Peyer's patch (tissue), 4 donors: Measurements from ENCODE around the gene ZBTB8A. TPM values are rescaled to one million over a fixed set of nuclear protein-coding genes. Genes with fewer than 3 reads are reported as not detected.
A peak's percentile ranks its signal among the peaks of the same experiment; 100 is the strongest.
"Not testable (repeated sequence)": the region's sequence is repeated elsewhere in the genome, so short reads cannot be mapped to it uniquely, and the experiment has no call there.

Source experiments
- DNase-seq, 3 donors: peaks; one replicate each; pipeline ENCODE4 v3.0.0-alpha.2; 2017 to 2019
- H3K27ac ChIP-seq, 4 donors: fragments of 200-600 bp; sonication (generic); one replicate each; pipeline ENCODE4 v1.5.1; 2016 to 2019
- H3K27me3 ChIP-seq, 2 donors: fragments of 200-600 bp; sonication (generic); one replicate each; pipeline ENCODE4 v1.5.1; 2019
- H3K36me3 ChIP-seq, 3 donors: fragments of 200-600 bp; sonication (generic); one replicate each; pipeline ENCODE4 v1.5.1; 2016 to 2019
- H3K4me1 ChIP-seq, 4 donors: fragments of 200-600 bp; sonication (generic); one replicate each; pipeline ENCODE4 v1.5.1; 2016 to 2019
- H3K4me3 ChIP-seq, 4 donors: fragments of 200-600 bp; sonication (generic); 1 replicate in 3 of 4; 2 replicates in 1 of 4; pipeline ENCODE4 v1.5.1; 2016 to 2019; ENCODE audit warnings: mild to moderate bottlenecking in 1 of 4
- H3K9me3 ChIP-seq, 4 donors: fragments of 200-600 bp; sonication (generic); one replicate each; pipeline ENCODE4 v1.5.1; 2016 to 2019; ENCODE audit warnings: mild to moderate bottlenecking in 1 of 4
- POLR2A ChIP-seq, 2 donors: fragments of 450-650 bp; IDR thresholded peaks; one replicate each; pipeline ENCODE4 v1.5.1; 2017; ENCODE audit warnings: antibody characterized with exemption in 2 of 2, mild to moderate bottlenecking in 2 of 2, moderate library complexity in 2 of 2
- total RNA-seq, 4 donors: library from RNA; depleted of rRNA; stranded (reverse); fragments of >200 nt; gene quantifications; one replicate each; pipeline ENCODE4 v1.1.0, GENCODE V29; 2016
- TF ChIP-seq, protein P1 (sequence below), 6 experiments: fragments of 450-650 bp in 4 of 6; fragments of 200-600 bp in 2 of 6; sonication (generic) in 1 of 6; IDR thresholded peaks; one replicate each; pipeline ENCODE4 v1.5.1; 2017 to 2019; ENCODE audit warnings: antibody characterized with exemption in 6 of 6, mild to moderate bottlenecking in 3 of 6, moderate library complexity in 1 of 6

The ZBTB8A gene
- total RNA-seq, 4 donors from 2014 or later, result 2.3 to 5.8 (median 4.7) TPM

DNA sequence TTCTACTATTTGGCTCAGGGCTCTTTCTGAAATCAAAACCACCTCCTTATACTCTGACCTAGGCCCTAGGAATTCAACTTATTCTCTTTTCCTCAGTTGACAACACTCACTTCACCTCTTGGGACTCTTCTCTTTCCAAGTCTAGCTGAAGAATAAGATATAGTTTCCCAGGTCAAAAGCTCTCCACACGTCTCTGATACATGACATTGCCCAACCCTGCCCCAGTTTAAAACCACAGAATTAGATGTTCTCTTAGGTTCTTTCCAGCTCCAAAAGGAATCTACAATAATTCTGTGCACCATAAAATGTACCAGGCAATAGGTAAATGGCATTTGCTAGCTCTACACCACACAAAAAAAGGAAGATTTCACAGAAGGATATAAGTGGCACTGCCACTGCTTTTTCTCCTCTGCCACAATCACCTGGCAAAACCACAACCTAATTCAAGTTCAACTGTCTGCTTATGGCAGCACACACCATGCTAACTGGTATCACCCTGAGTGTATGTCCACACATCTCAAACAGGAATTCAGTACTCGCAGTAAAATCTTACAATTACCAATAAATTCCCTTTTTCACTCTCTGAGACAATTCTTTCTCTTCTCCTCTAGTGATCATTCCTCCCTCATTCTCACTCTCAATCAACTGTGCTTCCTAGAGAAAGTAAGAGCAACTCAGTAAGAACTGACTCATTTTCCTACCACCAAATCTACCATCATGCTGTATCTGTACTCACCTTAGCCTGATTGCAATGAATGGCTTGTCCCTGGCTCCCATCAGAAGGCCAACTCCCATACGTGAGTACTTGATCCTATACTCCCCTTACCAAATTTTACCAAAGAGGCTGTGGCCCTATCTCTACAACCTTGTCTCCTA is 83.8 kb downstream of the ZBTB8A start:
- no peak for DNase-seq
- H3K27me3 ChIP-seq, result no peaks in the 10 kb centered on the region
- H3K27ac ChIP-seq, result no peak overlapping the region
- H3K4me1 ChIP-seq, result no peaks in the 10 kb centered on the region
- H3K4me3 ChIP-seq, result no peak overlapping the region
- no peaks in the 10 kb centered on the region for H3K9me3 ChIP-seq
- TF ChIP-seq POLR2A (IDR thresholded peaks at IDR 0.05), result no peak
- TF ChIP-seq, protein P1, sequence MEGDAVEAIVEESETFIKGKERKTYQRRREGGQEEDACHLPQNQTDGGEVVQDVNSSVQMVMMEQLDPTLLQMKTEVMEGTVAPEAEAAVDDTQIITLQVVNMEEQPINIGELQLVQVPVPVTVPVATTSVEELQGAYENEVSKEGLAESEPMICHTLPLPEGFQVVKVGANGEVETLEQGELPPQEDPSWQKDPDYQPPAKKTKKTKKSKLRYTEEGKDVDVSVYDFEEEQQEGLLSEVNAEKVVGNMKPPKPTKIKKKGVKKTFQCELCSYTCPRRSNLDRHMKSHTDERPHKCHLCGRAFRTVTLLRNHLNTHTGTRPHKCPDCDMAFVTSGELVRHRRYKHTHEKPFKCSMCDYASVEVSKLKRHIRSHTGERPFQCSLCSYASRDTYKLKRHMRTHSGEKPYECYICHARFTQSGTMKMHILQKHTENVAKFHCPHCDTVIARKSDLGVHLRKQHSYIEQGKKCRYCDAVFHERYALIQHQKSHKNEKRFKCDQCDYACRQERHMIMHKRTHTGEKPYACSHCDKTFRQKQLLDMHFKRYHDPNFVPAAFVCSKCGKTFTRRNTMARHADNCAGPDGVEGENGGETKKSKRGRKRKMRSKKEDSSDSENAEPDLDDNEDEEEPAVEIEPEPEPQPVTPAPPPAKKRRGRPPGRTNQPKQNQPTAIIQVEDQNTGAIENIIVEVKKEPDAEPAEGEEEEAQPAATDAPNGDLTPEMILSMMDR (IDR thresholded peaks at IDR 0.05), result no peak
- H3K36me3 ChIP-seq, result peaks cover 0 to 21% (median 0%) of the 10 kb centered on the region in 3 donors

DNA sequence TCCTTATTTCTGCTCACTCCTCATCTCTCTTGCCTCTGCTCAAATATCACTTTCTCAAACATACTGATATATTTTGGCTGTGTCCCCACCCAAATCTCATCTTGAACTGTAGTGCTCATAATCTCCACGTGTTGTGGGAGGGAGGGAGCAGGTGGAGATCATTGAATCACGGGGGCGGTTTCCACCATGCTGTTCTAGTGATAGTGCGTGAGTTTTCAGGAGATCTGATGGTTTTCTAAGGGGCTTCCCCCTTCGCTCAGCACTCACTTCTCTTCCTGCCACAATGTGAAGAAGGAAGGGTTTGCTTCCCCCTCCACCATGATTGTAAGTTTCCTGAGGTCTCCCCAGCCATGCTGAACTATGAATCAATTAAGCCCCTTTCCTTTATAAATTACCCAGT is 84.5 kb downstream of the ZBTB8A start:
- Histone ChIP-seq H3K27me3 (no peaks in the 10 kb centered on the region), H3K36me3 (peaks cover 0 to 27% (median 0%) of the 10 kb centered on the region in 3 donors), H3K4me3 (no peak overlapping the region), H3K9me3 (no peaks in the 10 kb centered on the region), H3K27ac (no peak overlapping the region), H3K4me1 (no peaks in the 10 kb centered on the region)
- no peak for DNase-seq
- TF ChIP-seq, protein P1 (IDR thresholded peaks at IDR 0.05), result no peak
- no peak for TF ChIP-seq POLR2A (IDR thresholded peaks at IDR 0.05)

DNA sequence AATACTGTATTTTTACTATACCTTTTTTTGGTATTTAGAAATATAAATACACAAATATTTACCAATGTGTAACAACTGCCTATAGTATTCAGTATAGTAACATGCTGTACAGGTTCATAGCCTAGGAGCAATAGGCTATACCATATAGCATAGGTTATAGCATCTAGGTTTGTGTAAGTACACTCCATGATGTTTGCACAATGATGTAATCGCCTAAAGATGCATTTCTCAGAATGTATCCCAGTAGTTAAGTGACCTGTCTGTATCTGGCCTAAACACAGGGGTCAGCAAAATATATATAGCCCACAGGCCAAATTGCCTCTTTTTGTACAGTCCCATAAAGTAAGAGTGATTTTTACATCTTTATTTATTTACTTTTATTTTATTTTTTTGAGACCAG is 86.9 kb downstream of the ZBTB8A start:
- H3K4me1 ChIP-seq, result no peaks in the 10 kb centered on the region
- H3K4me3 ChIP-seq, result no peak overlapping the region
- TF ChIP-seq POLR2A (IDR thresholded peaks at IDR 0.05), result no peak
- TF ChIP-seq, protein P1 (IDR thresholded peaks at IDR 0.05), result no peak
- H3K36me3 ChIP-seq, result peaks cover 0 to 35% (median 0%) of the 10 kb centered on the region in 3 donors
- no peak for DNase-seq
- H3K27me3 ChIP-seq, result no peaks in the 10 kb centered on the region
- no peak overlapping the region for H3K27ac ChIP-seq
- no peaks in the 10 kb centered on the region for H3K9me3 ChIP-seq

DNA sequence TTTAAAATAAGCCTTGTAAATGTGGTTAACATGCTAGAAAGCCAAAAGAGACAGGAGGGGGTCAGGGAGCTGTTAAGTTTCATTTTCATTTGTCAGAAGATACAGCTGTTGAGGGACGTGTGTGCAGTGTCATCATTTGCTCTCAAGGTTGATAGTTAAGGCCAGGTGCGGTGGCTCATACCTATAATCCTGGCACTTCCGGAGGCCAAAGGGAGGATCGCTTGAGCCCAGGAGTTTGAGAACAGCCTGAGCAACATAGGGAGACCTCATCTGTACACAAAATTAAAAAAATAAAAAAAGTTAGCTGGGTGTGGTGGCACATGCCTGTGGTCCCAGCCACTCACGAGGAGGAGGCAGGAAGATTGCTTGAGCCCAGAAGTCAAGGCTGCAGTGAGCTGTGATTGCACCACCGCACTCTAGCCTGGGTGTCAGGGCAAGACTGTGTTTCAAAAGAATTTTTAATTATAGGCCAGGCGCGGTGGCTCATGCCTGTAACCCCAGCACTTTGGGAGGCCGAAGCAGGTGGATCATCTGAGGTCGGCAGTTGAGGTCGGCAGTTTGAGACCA is 88.5 kb downstream of the ZBTB8A start:
- DNase-seq, result no peak
- Histone ChIP-seq H3K36me3 (peaks cover 0 to 37% (median 0%) of the 10 kb centered on the region in 3 donors), H3K27ac (peak overlapping the region in 2 of 4 donors; percentile 32 to 39), H3K27me3 (no peaks in the 10 kb centered on the region), H3K4me1 (no peaks in the 10 kb centered on the region), H3K9me3 (no peaks in the 10 kb centered on the region), H3K4me3 (no peak overlapping the region)
- TF ChIP-seq, protein P1 (IDR thresholded peaks at IDR 0.05), result no peak
- no peak for TF ChIP-seq POLR2A (IDR thresholded peaks at IDR 0.05)

DNA sequence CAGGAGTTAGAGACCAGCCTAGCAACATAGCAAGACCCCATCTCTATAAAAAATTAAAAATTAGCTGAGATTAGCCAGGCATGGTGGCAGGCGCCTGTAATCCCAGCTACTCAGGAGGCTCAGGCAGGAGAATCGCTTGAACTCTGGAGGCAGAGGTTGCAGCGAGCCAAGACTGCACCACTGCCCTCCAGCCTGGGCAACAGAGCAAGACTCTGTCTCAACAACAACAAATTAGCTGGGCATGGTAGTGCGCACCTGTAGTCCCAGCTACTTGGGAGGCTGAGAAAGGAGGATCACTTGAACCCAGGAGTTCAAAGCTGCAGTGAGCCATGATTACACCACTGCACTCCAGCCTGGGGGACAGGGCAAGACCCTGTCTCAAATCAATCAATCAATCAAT is 90.9 kb downstream of the ZBTB8A start:
- not testable (repeated sequence) for H3K4me1 ChIP-seq, H3K27me3 ChIP-seq, H3K9me3 ChIP-seq, H3K27ac ChIP-seq, DNase-seq, H3K4me3 ChIP-seq
- H3K36me3 ChIP-seq, result peaks cover 0 to 53% (median 0%) of the 10 kb centered on the region in 3 donors

DNA sequence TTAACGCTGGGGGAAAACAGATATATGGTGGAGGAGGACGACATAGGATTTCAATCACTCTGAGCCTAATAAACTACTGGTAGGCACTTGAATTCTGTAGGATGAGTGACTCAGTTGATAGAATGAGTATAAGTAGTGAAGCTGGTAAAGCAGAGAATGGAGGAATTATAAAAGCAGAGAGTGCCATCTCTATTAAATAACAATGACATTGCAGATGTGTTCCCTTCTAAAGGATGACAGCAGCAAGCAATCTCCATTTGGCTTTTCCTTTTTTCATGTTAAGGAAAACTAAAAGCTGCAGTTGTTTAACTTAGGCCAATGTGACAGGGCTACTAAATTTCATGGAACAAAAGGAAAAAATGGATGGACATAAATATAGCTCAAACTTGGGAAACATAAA is 93.6 kb downstream of the ZBTB8A start:
- no peak overlapping the region for H3K4me3 ChIP-seq
- no peaks in the 10 kb centered on the region for H3K9me3 ChIP-seq
- no peak for DNase-seq
- no peak overlapping the region for H3K27ac ChIP-seq
- no peaks in the 10 kb centered on the region for H3K27me3 ChIP-seq
- peaks cover 0 to 38% (median 0%) of the 10 kb centered on the region in 3 donors for H3K36me3 ChIP-seq
- no peaks in the 10 kb centered on the region for H3K4me1 ChIP-seq
- TF ChIP-seq, protein P1 (IDR thresholded peaks at IDR 0.05), result no peak
- no peak for TF ChIP-seq POLR2A (IDR thresholded peaks at IDR 0.05)
